HepG2 (cell line): ENCODE measurements around the gene MIER2. TPM values are rescaled to one million over a fixed set of nuclear protein-coding genes. Genes with fewer than 3 reads are reported as not detected.

ENCODE experiments used
- ATAC-seq: fragments of 200-7000 bp; cut with Tn5 transposase; 3 replicates; pipeline ENCODE4 v1.9.1; 2020; ENCODE audit warnings: mild to moderate bottlenecking, moderate library complexity
- BruUV-seq: library from RNA; stranded (reverse); fragments of 400-500 nt; replicated peaks from 2 replicates; lab custom pipeline; 2021; lab: Mats Ljungman, UMichigan
- CTCF ChIA-PET: fragments of 300-600 bp; formaldehyde crosslinking; extraction: SDS; loops from one replicate; lab custom pipeline; 2021; ENCODE audit warnings: low total read pairs, inconsistent platforms, low intra/inter-chr PET ratio; lab: Yijun Ruan, JAX
- POLR2A ChIA-PET: fragments of 350-600 bp; sonication (Branson Sonifier 250); formaldehyde crosslinking; loops from one replicate; lab custom pipeline; 2020; ENCODE audit warnings: antibody characterized with exemption, inconsistent platforms; lab: Yijun Ruan, JAX
- DNase-seq: peaks from one replicate; pipeline ENCODE4 v3.0.0-alpha.2; 2015; ENCODE audit warnings: low spot score
- FAIRE-seq: peaks from 3 replicates; lab custom pipeline; 2011; peaks lifted over from hg19 to GRCh38; lab: Jason Lieb, UNC
- H2AFZ ChIP-seq: one replicate; pipeline ENCODE4 v1.6.1; 2011; ENCODE audit warnings: low read length, inconsistent platforms
- H3K27ac ChIP-seq: fragments of 300-600 bp; 3 replicates; pipeline ENCODE4 v1.8.0; 2011; ENCODE audit warnings: mixed run types, mild to moderate bottlenecking, mixed read lengths, low read length, inconsistent platforms; ENCODE audit not compliant: insufficient read depth; ENCODE audit errors: extremely low read length
- H3K27me3 ChIP-seq, 2 experiments: fragments of 200-600 bp in 1 of 2; 2 replicates in 1 of 2; 3 replicates in 1 of 2; pipeline versions ENCODE4 v1.6.0 to v1.8.0; 2011; ENCODE audit warnings: low read length in 2 of 2, mild to moderate bottlenecking in 2 of 2, moderate library complexity in 2 of 2, inconsistent platforms in 1 of 2; ENCODE audit not compliant: insufficient read depth in 2 of 2, control insufficient read depth in 1 of 2
- H3K36me3 ChIP-seq, 2 experiments: fragments of 200-600 bp in 1 of 2; replicated peaks in 1 of 2; 2 replicates in 1 of 2; 3 replicates in 1 of 2; pipeline versions ENCODE4 v1.5.1 to v1.8.0; 2011; ENCODE audit warnings: low read length in 2 of 2, inconsistent platforms in 1 of 2; ENCODE audit not compliant: insufficient read depth in 2 of 2, control insufficient read depth in 1 of 2
- H3K4me1 ChIP-seq: 2 replicates; pipeline ENCODE4 v1.5.1; 2012; ENCODE audit warnings: low read length, inconsistent platforms; ENCODE audit not compliant: insufficient read depth
- H3K4me2 ChIP-seq: 2 replicates; pipeline ENCODE4 v1.6.0; 2011; ENCODE audit warnings: low read depth, low read length, inconsistent platforms
- H3K4me3 ChIP-seq, 3 experiments: fragments of 200-600 bp in 1 of 3; sonication (generic), shearing (Covaris generic) in 1 of 3; replicated peaks in 1 of 3; 2 replicates each; pipeline ENCODE4 v1.5.1; 2011 to 2016; ENCODE audit warnings: low read length in 3 of 3, inconsistent platforms in 2 of 3, low read depth in 2 of 3, mild to moderate bottlenecking in 2 of 3, control low read depth in 1 of 3, mixed read lengths in 1 of 3; ENCODE audit not compliant: insufficient read depth in 1 of 3
- H3K79me2 ChIP-seq: one replicate; pipeline ENCODE4 v1.6.1; 2011; ENCODE audit warnings: low read length, inconsistent platforms; ENCODE audit not compliant: insufficient read depth
- H3K9ac ChIP-seq: 2 replicates; pipeline ENCODE4 v1.6.0; 2011; ENCODE audit warnings: mild to moderate bottlenecking, low read depth, low read length, inconsistent platforms; ENCODE audit not compliant: insufficient read depth
- H3K9me3 ChIP-seq: 2 replicates; pipeline ENCODE4 v1.5.1; 2012; ENCODE audit warnings: mild to moderate bottlenecking, low read length
- H4K20me1 ChIP-seq: 2 replicates; pipeline ENCODE4 v1.6.0; 2011; ENCODE audit warnings: inconsistent platforms, mild to moderate bottlenecking, low read length, moderate library complexity; ENCODE audit not compliant: insufficient read depth
- HNF4A ChIP-seq: sonication (generic); formaldehyde crosslinking; IDR thresholded peaks from 2 replicates; pipeline ENCODE4 v1.4.0; 2020; ENCODE audit warnings: missing genetic modification reagents
- KAT8 ChIP-seq: IDR thresholded peaks from 2 replicates; pipeline ENCODE4 v1.6.1; 2016; ENCODE audit warnings: missing genetic modification reagents, missing compliant biosample characterization
- MNT ChIP-seq: fragments of 450-650 bp; IDR thresholded peaks from 2 replicates; pipeline ENCODE4 v1.6.1; 2016
- WGBS: methylation state at CpG from one replicate; pipeline ENCODE4 v1.1.6; 2017; ENCODE audit warnings: low lambda C conversion rate; 5-methylcytosine and 5-hydroxymethylcytosine counted together
- in situ Hi-C: cut with HindIII; loops from 2 replicates; pipeline ENCODE4 v1.10.0; 2017; ENCODE audit warnings: low pct_unique_long_range_greater_than_20kb; ENCODE audit not compliant: extremely low pct_ligation_motif_present
- intact Hi-C: fragments of 100-400 bp; cut with micrococcal nuclease; formaldehyde crosslinking; loops from one replicate; pipeline ENCODE4 v1.10.0; 2022; ENCODE audit not compliant: unreplicated experiment
- polyA plus RNA-seq, 8 experiments: library from polyadenylated mRNA; depleted of rRNA in 3 of 8; stranded (reverse) in 7 of 8; unstranded in 1 of 8; fragments of >200 nt; fragmentation: Illumina TruSeq in 4 of 8; extraction: Trizol in 4 of 8; gene quantifications; 2 replicates each; pipeline versions ENCODE4 v1.2.1 to v1.2.3, GENCODE V29; 2011 to 2016; ENCODE audit warnings: low read depth in 4 of 8, missing spikeins in 1 of 8, mixed read lengths in 1 of 8; ENCODE audit not compliant: insufficient read depth in 1 of 8
- total RNA-seq, 5 experiments: library from RNA; depleted of rRNA; stranded (reverse); fragments of >200 nt; fragmentation: Illumina TruSeq; extraction: Trizol; gene quantifications; 2 replicates each; pipeline ENCODE4 v1.2.3, GENCODE V29; 2016; ENCODE audit warnings: low read depth in 1 of 5
- TF ChIP-seq, protein P1 (sequence below): sonication (generic); formaldehyde crosslinking; IDR thresholded peaks from 2 replicates; pipeline ENCODE4 v1.5.0; 2020; ENCODE audit warnings: mild to moderate bottlenecking, missing genetic modification reagents, moderate library complexity

MIER2 gene
- total and polyA plus RNA-seq, 2 of the 13 experiments (the other 11 are each of a cell fraction or from before 2014, with no cell fraction given), result 9.6 to 25.7 TPM

- intact Hi-C loops (no loop called here), in situ Hi-C loops (no loop called here)
- Histone ChIP-seq H4K20me1 (no peaks in the 10 kb centered on the region), H2AFZ (no peak overlapping the region), H3K9ac (no peak overlapping the region), H3K27me3 (peaks cover 18 to 77% of the 10 kb centered on the region in 2 experiments), H3K79me2 (no peaks in the 10 kb centered on the region), H3K4me2 (no peak overlapping the region), H3K27ac (no peak overlapping the region), H3K4me1 (no peaks in the 10 kb centered on the region), H3K36me3 (no peaks in the 10 kb centered on the region), H3K9me3 (no peaks in the 10 kb centered on the region), H3K4me3 (no peak overlapping the region)
- WGBS, result 13% methylated on average over 9 of the region's 24 CpGs
- no peak for TF ChIP-seq HNF4A (CRISPR knock-in tag)
- 0 out of 2 replicates have a peak, but pooled peaks have one; percentile 8 for TF ChIP-seq MNT
- TF ChIP-seq, protein P1, sequence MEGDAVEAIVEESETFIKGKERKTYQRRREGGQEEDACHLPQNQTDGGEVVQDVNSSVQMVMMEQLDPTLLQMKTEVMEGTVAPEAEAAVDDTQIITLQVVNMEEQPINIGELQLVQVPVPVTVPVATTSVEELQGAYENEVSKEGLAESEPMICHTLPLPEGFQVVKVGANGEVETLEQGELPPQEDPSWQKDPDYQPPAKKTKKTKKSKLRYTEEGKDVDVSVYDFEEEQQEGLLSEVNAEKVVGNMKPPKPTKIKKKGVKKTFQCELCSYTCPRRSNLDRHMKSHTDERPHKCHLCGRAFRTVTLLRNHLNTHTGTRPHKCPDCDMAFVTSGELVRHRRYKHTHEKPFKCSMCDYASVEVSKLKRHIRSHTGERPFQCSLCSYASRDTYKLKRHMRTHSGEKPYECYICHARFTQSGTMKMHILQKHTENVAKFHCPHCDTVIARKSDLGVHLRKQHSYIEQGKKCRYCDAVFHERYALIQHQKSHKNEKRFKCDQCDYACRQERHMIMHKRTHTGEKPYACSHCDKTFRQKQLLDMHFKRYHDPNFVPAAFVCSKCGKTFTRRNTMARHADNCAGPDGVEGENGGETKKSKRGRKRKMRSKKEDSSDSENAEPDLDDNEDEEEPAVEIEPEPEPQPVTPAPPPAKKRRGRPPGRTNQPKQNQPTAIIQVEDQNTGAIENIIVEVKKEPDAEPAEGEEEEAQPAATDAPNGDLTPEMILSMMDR (CRISPR knock-in tag), result peak; percentile 38; the same call in 1 of the 2 replicates
- no peak for TF ChIP-seq KAT8 (CRISPR knock-in tag)
- ChIA-PET CTCF (no interaction called here), POLR2A (no interaction called here)
- DNase-seq, result no peak
- FAIRE-seq, result no peak
- no TSS peak for BruUV-seq
- ATAC-seq, result peak; percentile 49
These were observed 29.0 kb upstream of the MIER2 start for GRCh38 chr19:373391-374182.
